OCI-LY3 (cell line): ENCODE measurements around the gene STRA6.

Experiments
- CTCF ChIP-seq: fragments of 200-600, 300-600 bp; sonication (generic); IDR thresholded peaks from 2 replicates; pipeline ENCODE4 v1.5.1; 2014; ENCODE audit warnings: antibody characterized with exemption, low read length, low read depth
- EZH2phosphoT487 ChIP-seq: fragments of 200-600 bp; shearing (Covaris generic); IDR thresholded peaks from 2 replicates; pipeline ENCODE4 v1.6.1; 2018; ENCODE audit warnings: antibody characterized with exemption, mixed run types, low read depth

GRCh38 chr15:74208901-74209559 is 6.4 kb upstream of the STRA6 start:
- TF ChIP-seq CTCF (no peak), EZH2phosphoT487 (no peak)
